LHCN-M2 (cell line): ENCODE results near the gene PRPF38B. TPM values are rescaled to one million over a fixed set of nuclear protein-coding genes. Genes with fewer than 3 reads are reported as not detected.

Source experiments
- total RNA-seq: library from RNA; depleted of rRNA; stranded (reverse); fragments of >200 nt; gene quantifications from 2 replicates; pipeline ENCODE4 v1.2.3, GENCODE V29; 2014; rRNA removed

The PRPF38B gene
- total RNA-seq, 1 experiment from 2014 or later: 15.9 TPM

Other genes with a start within 250 kb of the PRPF38B start
- gene NBPF6, start 242.0 kb upstream of the PRPF38B start, total RNA-seq: not detected in 2 replicates
- 16.1 and 16.7 TPM in 2 replicates for gene EEIG2, start 132.2 kb upstream of the PRPF38B start, total RNA-seq
- 0.17 TPM in 1 of 2 replicates, not detected in the other for gene HENMT1, start 31.2 kb upstream of the PRPF38B start, total RNA-seq
- gene FNDC7, start 20.6 kb downstream of the PRPF38B start, total RNA-seq: not detected in 2 replicates
- gene STXBP3, start 54.4 kb downstream of the PRPF38B start, total RNA-seq: 47.8 and 49.3 TPM in 2 replicates
- gene AKNAD1, start 164.8 kb downstream of the PRPF38B start, total RNA-seq: 0.58 and 2.7 TPM in 2 replicates
- gene GPSM2, start 184.7 kb downstream of the PRPF38B start, total RNA-seq: 89.8 and 107 TPM in 2 replicates